ENCODE measurements around the gene GYPB.
"Not testable (repeated sequence)": the region's sequence is repeated elsewhere in the genome, so short reads cannot be mapped to it uniquely, and the experiment has no call there.

Gene GYPB

GRCh38 chr4:144000331-144000995, 18.7 kb downstream of the GYPB start:
- CTCF ChIA-PET; H3K4me3 ChIP-seq (ENCODE audit: low read depth, low read length); POLR2A ChIA-PET; DNase-seq (ENCODE audit: low read depth, low spot score): not testable (repeated sequence)

GRCh38 chr4:143996193-143996592, 23.0 kb downstream of the GYPB start:
- DNase-seq (ENCODE audit: low read depth, low spot score); H3K4me3 ChIP-seq (ENCODE audit: low read depth, low read length); POLR2A ChIA-PET; CTCF ChIA-PET: not testable (repeated sequence)

DNA sequence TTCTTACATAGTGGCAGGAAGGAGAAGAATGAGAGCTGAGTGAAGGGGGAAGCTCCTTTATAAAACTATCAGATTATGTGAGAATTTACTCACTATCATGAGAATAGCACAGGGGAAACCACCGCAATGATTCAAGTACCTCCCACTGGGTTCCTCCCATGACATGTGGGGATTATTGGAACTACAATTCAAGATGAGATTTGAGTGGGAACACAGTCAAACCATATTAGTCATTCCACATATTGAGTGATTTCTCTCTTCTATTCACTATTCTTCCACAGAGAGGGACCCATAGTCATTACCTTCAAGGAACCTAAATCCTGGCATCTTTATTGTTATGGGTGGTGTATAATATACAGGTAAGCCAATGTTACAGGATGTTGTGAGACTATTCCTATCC, 27.4 kb downstream of the GYPB start:
- CTCF ChIA-PET; POLR2A ChIA-PET; H3K4me3 ChIP-seq (ENCODE audit: low read depth, low read length); DNase-seq (ENCODE audit: low read depth, low spot score): not testable (repeated sequence)

DNA sequence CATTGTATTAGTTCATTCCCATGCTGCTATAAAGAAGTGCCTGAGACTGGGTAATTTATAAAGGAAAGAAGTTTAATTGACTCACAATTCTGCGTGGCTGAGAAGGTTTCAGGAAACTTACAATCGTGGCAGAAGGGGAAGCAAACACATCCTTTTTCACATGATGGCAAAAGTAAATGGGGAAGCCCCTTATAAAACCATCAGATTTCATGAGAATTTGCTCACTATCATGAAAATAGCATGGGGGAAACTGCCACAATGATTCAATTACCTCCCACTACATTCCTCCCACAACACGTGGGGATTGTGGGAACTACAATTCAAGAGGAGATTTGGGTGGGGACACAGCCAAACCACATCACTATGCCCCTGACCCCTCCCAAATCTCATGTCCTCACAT, 28.5 kb downstream of the GYPB start:
- DNase-seq (ENCODE audit: low read depth, low spot score); H3K4me3 ChIP-seq (ENCODE audit: low read depth, low read length); CTCF ChIA-PET; POLR2A ChIA-PET: not testable (repeated sequence)

GRCh38 chr4:143986180-143986579, 33.0 kb downstream of the GYPB start:
- no peak for TF ChIP-seq CTCF (IDR thresholded peaks at IDR 0.05; ENCODE audit: insufficient read depth, low read length, missing control alignments)
- no peak overlapping the region for H3K4me3 ChIP-seq (ENCODE audit: low read depth, low read length)
- CTCF ChIA-PET, result no interaction called here
- no peak for DNase-seq (ENCODE audit: low read depth, low spot score)
- POLR2A ChIA-PET, result no interaction called here

DNA sequence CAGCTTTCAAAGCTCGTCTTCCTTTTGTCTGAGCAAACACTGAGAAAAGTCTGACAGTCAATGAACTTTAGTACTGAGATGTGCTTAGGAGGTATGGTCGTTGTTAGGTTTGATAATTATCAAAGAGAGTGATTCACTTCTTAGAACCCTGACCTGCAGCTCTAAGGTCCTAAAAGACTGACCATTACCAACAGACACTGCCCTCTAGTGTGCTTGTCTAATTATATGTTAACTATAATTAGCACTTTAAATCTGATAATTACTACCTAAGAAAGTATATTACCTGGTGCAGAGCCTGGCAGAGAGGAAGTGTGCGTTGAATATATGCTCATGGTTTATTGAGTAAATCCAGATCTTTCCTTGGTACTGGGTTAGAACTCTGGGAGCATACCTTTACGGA, 38.4 kb downstream of the GYPB start:
- H3K4me3 ChIP-seq (ENCODE audit: low read depth, low read length); CTCF ChIA-PET; POLR2A ChIA-PET; DNase-seq (ENCODE audit: low read depth, low spot score): not testable (repeated sequence)

- CTCF ChIA-PET; DNase-seq (ENCODE audit: low read depth, low spot score); POLR2A ChIA-PET; H3K4me3 ChIP-seq (ENCODE audit: low read depth, low read length): not testable (repeated sequence)
These were observed 43.7 kb downstream of the GYPB start for GRCh38 chr4:143975527-143975926.

DNA sequence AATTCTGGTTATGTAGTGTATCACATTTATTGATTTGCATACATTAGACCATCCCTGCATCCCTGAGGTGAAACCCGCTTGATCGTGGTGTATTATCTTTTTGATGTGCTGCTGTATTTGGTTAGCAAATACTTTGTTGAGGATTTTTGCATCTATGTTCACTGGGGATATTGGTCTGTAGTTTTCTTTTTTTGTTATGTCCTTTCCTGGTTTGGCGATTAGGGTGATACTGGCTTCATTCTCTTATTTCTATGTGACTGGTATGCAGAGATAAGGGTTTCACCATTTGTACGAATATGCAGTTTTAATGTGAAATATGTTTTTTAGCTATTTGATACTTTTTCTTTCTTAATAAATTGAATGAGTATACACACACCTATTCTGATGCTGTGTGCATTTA, 45.2 kb downstream of the GYPB start:
- H3K4me3 ChIP-seq (ENCODE audit: low read depth, low read length); DNase-seq (ENCODE audit: low read depth, low spot score); CTCF ChIA-PET; POLR2A ChIA-PET: not testable (repeated sequence)

DNA sequence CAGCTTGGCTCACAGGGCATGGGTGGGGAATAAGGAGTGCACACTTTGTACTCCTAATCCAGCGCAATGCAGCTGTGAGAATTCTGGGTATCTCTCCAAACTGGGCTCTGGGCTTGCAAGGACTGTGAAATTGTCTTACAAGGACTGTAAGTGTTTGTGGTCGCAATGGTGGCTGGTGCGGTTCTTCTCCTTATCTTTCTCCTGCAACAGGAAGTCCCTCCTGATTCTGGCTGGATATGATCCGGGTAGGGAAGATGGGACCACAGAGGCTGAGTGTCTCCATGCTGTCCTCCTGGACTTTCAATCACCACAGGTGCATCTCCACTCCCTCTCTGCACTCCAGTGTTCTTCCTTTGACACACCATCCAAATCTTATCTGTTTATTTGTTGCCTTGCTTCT, 58.1 kb downstream of the GYPB start:
- TF ChIP-seq CTCF (IDR thresholded peaks at IDR 0.05; ENCODE audit: insufficient read depth, low read length, missing control alignments), result no peak
- no peak overlapping the region for H3K4me3 ChIP-seq (ENCODE audit: low read depth, low read length)
- ChIA-PET POLR2A (no interaction called here), CTCF (no interaction called here)
- no peak for DNase-seq (ENCODE audit: low read depth, low spot score)

- H3K4me3 ChIP-seq (ENCODE audit: low read depth, low read length); CTCF ChIA-PET; POLR2A ChIA-PET; DNase-seq (ENCODE audit: low read depth, low spot score): not testable (repeated sequence)
These were observed 63.9 kb downstream of the GYPB start for GRCh38 chr4:143955306-143955705.

- CTCF ChIA-PET; DNase-seq (ENCODE audit: low read depth, low spot score); H3K4me3 ChIP-seq (ENCODE audit: low read depth, low read length); POLR2A ChIA-PET: not testable (repeated sequence)
These were observed 67.7 kb downstream of the GYPB start for GRCh38 chr4:143951458-143951972.

DNA sequence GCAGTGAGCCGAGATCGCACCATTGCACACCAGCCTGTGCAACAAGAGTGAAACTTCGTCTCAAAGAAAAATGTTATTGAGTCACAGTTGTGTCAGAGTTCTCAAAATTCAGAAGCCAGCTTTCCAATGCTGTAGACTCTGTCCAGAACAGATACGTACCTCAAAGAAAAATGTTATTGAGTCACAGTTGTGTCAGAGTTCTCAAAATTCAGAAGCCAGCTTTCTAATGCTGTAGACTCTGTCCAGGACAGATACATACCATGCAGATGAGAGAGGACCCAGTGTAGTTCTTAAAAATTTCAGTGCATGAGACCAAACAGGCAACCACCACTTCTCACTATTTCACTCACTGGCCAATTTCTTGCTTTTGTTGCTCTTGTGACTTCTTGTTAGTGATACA, 68.2 kb downstream of the GYPB start:
- H3K4me3 ChIP-seq (ENCODE audit: low read depth, low read length); DNase-seq (ENCODE audit: low read depth, low spot score); CTCF ChIA-PET; POLR2A ChIA-PET: not testable (repeated sequence)

DNA sequence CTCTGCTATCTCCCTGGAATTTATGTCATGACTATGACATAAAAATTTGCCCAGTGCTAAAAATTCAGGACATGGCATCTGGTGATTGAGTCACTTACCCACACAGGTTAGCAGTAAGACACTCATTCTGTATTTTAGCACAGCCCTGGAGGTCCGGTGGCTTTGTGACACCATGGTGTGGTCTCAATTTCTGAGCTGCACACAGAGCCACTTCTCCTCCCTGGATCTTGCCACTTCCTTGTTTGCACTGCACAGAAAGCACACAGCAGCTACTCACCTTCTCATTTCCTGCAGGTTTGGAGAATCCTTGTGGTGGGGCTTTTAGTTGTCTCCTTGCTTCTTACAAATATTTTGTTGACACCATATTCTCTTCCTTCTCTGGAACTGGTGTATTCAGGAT, 69.0 kb downstream of the GYPB start:
- DNase-seq (ENCODE audit: low read depth, low spot score); CTCF ChIA-PET; POLR2A ChIA-PET; H3K4me3 ChIP-seq (ENCODE audit: low read depth, low read length): not testable (repeated sequence)

- H3K4me3 ChIP-seq (ENCODE audit: low read depth, low read length); DNase-seq (ENCODE audit: low read depth, low spot score); POLR2A ChIA-PET; CTCF ChIA-PET: not testable (repeated sequence)
These were observed 71.7 kb downstream of the GYPB start for GRCh38 chr4:143947493-143947892.
